ENCODE results near the gene KLHL3.

KLHL3 gene

DNA sequence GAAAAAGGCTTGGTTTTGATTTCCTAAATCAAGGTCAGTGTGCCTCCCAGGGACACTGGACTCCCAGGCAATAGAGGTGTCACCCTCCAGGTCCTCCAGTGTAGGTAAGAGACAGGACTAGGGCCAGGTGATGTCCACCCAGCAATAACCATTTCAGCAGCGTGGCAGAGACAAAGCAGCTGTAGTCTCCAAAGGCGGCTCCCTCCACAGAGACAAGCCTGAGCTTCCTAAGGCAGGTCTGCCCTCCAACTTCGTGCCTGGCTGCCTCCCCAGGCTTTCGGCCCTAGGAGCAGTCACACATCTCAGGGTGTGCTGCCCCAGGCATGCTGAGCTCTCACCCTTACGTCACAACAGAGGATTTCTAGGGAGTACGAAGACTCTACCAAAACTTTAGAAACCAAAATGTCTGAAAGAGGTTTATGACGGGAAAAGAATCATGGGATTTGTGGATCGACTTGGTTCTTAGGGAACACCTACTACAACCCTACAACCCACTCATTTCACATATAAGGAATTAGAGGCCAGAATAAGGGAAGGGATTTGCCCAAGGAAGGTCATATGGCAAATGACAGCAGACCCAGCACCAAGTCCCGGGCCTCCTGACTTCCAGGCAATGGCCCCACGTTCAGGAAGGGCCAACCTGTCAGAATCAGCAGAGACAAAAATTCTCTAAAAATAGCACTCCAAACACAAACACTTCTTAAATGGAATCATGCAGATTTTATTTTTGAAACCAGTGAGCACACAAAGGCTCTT is 105.5 kb downstream of the KLHL3 start:
- Histone ChIP-seq H3K27me3 (ENCODE audit: insufficient read depth, poor library complexity, severe bottlenecking) (no peaks in the 10 kb centered on the region), H3K4me3 (ENCODE audit: severe bottlenecking) (no peak overlapping the region), H3K9me3 (ENCODE audit: severe bottlenecking) (no peaks in the 10 kb centered on the region), H3K27ac (ENCODE audit: poor library complexity, severe bottlenecking) (no peak overlapping the region), H3K36me3 (ENCODE audit: low read depth) (no peaks in the 10 kb centered on the region), H3K4me1 (ENCODE audit: insufficient read depth, poor library complexity, severe bottlenecking) (no peaks in the 10 kb centered on the region)
- DNase-seq (ENCODE audit: low spot score) (no peak), ATAC-seq (ENCODE audit: low read depth) (no peak)
- TF ChIP-seq CTCF (IDR thresholded peaks at IDR 0.05; ENCODE audit: poor library complexity, severe bottlenecking): no peak

DNA sequence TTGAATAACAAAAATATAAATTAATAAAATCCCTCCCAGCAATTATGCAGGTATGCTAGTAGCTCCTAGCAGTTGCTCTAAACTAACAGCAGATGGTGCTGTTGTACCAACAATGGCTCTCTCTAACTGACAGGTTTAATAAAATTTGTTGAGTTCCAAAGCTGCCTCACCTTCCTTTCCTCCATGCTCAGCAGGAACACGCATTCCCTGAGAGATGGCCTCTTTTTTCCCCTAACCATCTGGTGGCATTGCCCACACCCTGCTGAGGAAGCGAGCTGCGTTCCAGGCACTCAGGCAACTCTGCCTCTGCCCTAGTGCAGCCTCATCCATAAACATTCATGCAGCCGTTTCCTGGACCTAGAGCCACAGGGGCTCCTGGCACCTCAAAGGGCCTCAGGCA is 106.2 kb downstream of the KLHL3 start:
- ATAC-seq (ENCODE audit: low read depth): peak; percentile 87
- H3K4me3 ChIP-seq (ENCODE audit: severe bottlenecking): no peak overlapping the region
- H3K27ac ChIP-seq (ENCODE audit: poor library complexity, severe bottlenecking): no peak overlapping the region
- H3K36me3 ChIP-seq (ENCODE audit: low read depth): no peaks in the 10 kb centered on the region
- peak; percentile 93 for TF ChIP-seq CTCF (IDR thresholded peaks at IDR 0.05; ENCODE audit: poor library complexity, severe bottlenecking)
- DNase-seq (ENCODE audit: low spot score): no peak
- H3K4me1 ChIP-seq (ENCODE audit: insufficient read depth, poor library complexity, severe bottlenecking): no peaks in the 10 kb centered on the region
- no peaks in the 10 kb centered on the region for H3K27me3 ChIP-seq (ENCODE audit: insufficient read depth, poor library complexity, severe bottlenecking)
- H3K9me3 ChIP-seq (ENCODE audit: severe bottlenecking): no peaks in the 10 kb centered on the region

- H3K36me3 ChIP-seq (ENCODE audit: low read depth): no peaks in the 10 kb centered on the region
- H3K27ac ChIP-seq (ENCODE audit: poor library complexity, severe bottlenecking): no peak overlapping the region
- DNase-seq (ENCODE audit: low spot score) (no peak), ATAC-seq (ENCODE audit: low read depth) (no peak)
- no peaks in the 10 kb centered on the region for H3K27me3 ChIP-seq (ENCODE audit: insufficient read depth, poor library complexity, severe bottlenecking)
- TF ChIP-seq CTCF (IDR thresholded peaks at IDR 0.05; ENCODE audit: poor library complexity, severe bottlenecking): no peak
- H3K9me3 ChIP-seq (ENCODE audit: severe bottlenecking): no peaks in the 10 kb centered on the region
- H3K4me3 ChIP-seq (ENCODE audit: severe bottlenecking): no peak overlapping the region
- H3K4me1 ChIP-seq (ENCODE audit: insufficient read depth, poor library complexity, severe bottlenecking): no peaks in the 10 kb centered on the region
Measured at GRCh38 chr5:137627706-137628105, 108.2 kb downstream of the KLHL3 start.

- 0 out of 3 replicates have a peak, but pooled peaks have one; percentile 13 for ATAC-seq (ENCODE audit: low read depth)
- TF ChIP-seq CTCF (IDR thresholded peaks at IDR 0.05; ENCODE audit: poor library complexity, severe bottlenecking): no peak
- Histone ChIP-seq H3K4me3 (ENCODE audit: severe bottlenecking) (no peak overlapping the region), H3K36me3 (ENCODE audit: low read depth) (no peaks in the 10 kb centered on the region), H3K27me3 (ENCODE audit: insufficient read depth, poor library complexity, severe bottlenecking) (no peaks in the 10 kb centered on the region), H3K27ac (ENCODE audit: poor library complexity, severe bottlenecking) (no peak overlapping the region), H3K9me3 (ENCODE audit: severe bottlenecking) (no peaks in the 10 kb centered on the region), H3K4me1 (ENCODE audit: insufficient read depth, poor library complexity, severe bottlenecking) (no peaks in the 10 kb centered on the region)
- DNase-seq (ENCODE audit: low spot score): no peak
Measured at GRCh38 chr5:137627293-137627692, 108.6 kb downstream of the KLHL3 start.

- ATAC-seq (ENCODE audit: low read depth) (no peak), DNase-seq (ENCODE audit: low spot score) (no peak)
- no peak overlapping the region for H3K4me3 ChIP-seq (ENCODE audit: severe bottlenecking)
- no peaks in the 10 kb centered on the region for H3K36me3 ChIP-seq (ENCODE audit: low read depth)
- H3K9me3 ChIP-seq (ENCODE audit: severe bottlenecking): no peaks in the 10 kb centered on the region
- no peak overlapping the region for H3K27ac ChIP-seq (ENCODE audit: poor library complexity, severe bottlenecking)
- no peak for TF ChIP-seq CTCF (IDR thresholded peaks at IDR 0.05; ENCODE audit: poor library complexity, severe bottlenecking)
- peaks cover 3% of the 10 kb centered on the region for H3K4me1 ChIP-seq (ENCODE audit: insufficient read depth, poor library complexity, severe bottlenecking)
- H3K27me3 ChIP-seq (ENCODE audit: insufficient read depth, poor library complexity, severe bottlenecking): no peaks in the 10 kb centered on the region
Measured at GRCh38 chr5:137624786-137625349, 111.0 kb downstream of the KLHL3 start.
